H9 (cell line): Measurements from ENCODE around the gene LRRC36. TPM values are rescaled to one million over a fixed set of nuclear protein-coding genes. Genes with fewer than 3 reads are reported as not detected.

Experiments used
- DNase-seq: peaks from one replicate; pipeline ENCODE4 v3.0.0-alpha.2; 2017
- H2AFZ ChIP-seq: one replicate; pipeline ENCODE4 v1.6.1; 2013; ENCODE audit warnings: mild to moderate bottlenecking, low read length, control low read depth, moderate library complexity
- H2AK5ac ChIP-seq: 2 replicates; pipeline ENCODE4 v1.6.1; 2013; ENCODE audit warnings: low read length, control low read depth, mixed read lengths; ENCODE audit not compliant: insufficient read length
- H2BK120ac ChIP-seq: one replicate; pipeline ENCODE4 v1.6.1; 2013; ENCODE audit warnings: low read depth, mild to moderate bottlenecking, low read length, control low read depth, inconsistent platforms; ENCODE audit not compliant: poor library complexity, severe bottlenecking
- H2BK12ac ChIP-seq: 2 replicates; pipeline ENCODE4 v1.6.1; 2013; ENCODE audit warnings: low read length, control low read depth, mixed read lengths, low read depth; ENCODE audit not compliant: insufficient read length
- H2BK15ac ChIP-seq: 2 replicates; pipeline ENCODE4 v1.6.1; 2013; ENCODE audit warnings: low read depth, low read length, control low read depth
- H2BK20ac ChIP-seq: one replicate; pipeline ENCODE4 v1.6.1; 2013; ENCODE audit warnings: low read depth, mild to moderate bottlenecking, low read length, control low read depth, inconsistent platforms; ENCODE audit not compliant: poor library complexity, severe bottlenecking
- H2BK5ac ChIP-seq: 2 replicates; pipeline ENCODE4 v1.6.1; 2013; ENCODE audit warnings: low read length, control low read depth, mixed read lengths; ENCODE audit not compliant: insufficient read length
- H3K14ac ChIP-seq: 2 replicates; pipeline ENCODE4 v1.6.1; 2013; ENCODE audit warnings: low read length, control low read depth; ENCODE audit not compliant: insufficient read depth
- H3K18ac ChIP-seq: 2 replicates; pipeline ENCODE4 v1.6.1; 2013; ENCODE audit warnings: low read depth, mild to moderate bottlenecking, mixed read lengths, low read length, control low read depth; ENCODE audit not compliant: insufficient read length
- H3K23ac ChIP-seq: 2 replicates; pipeline ENCODE4 v1.6.1; 2013; ENCODE audit warnings: low read length, control low read depth, mixed read lengths, low read depth; ENCODE audit not compliant: insufficient read length
- H3K23me2 ChIP-seq: 2 replicates; pipeline ENCODE4 v1.6.1; 2013; ENCODE audit warnings: low read depth, mild to moderate bottlenecking, mixed read lengths, low read length, control low read depth; ENCODE audit not compliant: insufficient read length, poor library complexity, severe bottlenecking
- H3K27ac ChIP-seq: 2 replicates; pipeline ENCODE4 v1.5.1; 2013; ENCODE audit warnings: low read length, control low read depth, mixed read lengths, low read depth; ENCODE audit not compliant: insufficient read length
- H3K27me3 ChIP-seq: 2 replicates; pipeline ENCODE4 v1.6.1; 2013; ENCODE audit warnings: low read length, control low read depth, inconsistent platforms; ENCODE audit not compliant: insufficient read depth
- H3K4ac ChIP-seq: 2 replicates; pipeline ENCODE4 v1.6.1; 2013; ENCODE audit warnings: low read depth, mild to moderate bottlenecking, control low read depth, inconsistent platforms, low read length, moderate library complexity
- H3K4me1 ChIP-seq: 2 replicates; pipeline ENCODE4 v1.6.1; 2013; ENCODE audit warnings: low read length, control low read depth, inconsistent platforms; ENCODE audit not compliant: insufficient read depth
- H3K4me2 ChIP-seq: 2 replicates; pipeline ENCODE4 v1.6.1; 2013; ENCODE audit warnings: low read length, control low read depth, mixed read lengths; ENCODE audit not compliant: insufficient read length, insufficient read depth
- H3K56ac ChIP-seq: 2 replicates; pipeline ENCODE4 v1.6.1; 2013; ENCODE audit warnings: low read depth, mild to moderate bottlenecking, mixed read lengths, low read length, control low read depth; ENCODE audit not compliant: insufficient read length
- H3K79me1 ChIP-seq: 2 replicates; pipeline ENCODE4 v1.6.1; 2013; ENCODE audit warnings: low read depth, mild to moderate bottlenecking, moderate library complexity, low read length, control low read depth, inconsistent platforms; ENCODE audit not compliant: insufficient read depth, poor library complexity, severe bottlenecking
- H3K79me2 ChIP-seq: 2 replicates; pipeline ENCODE4 v1.6.1; 2013; ENCODE audit warnings: low read length, control low read depth, inconsistent platforms; ENCODE audit not compliant: insufficient read depth
- H3K9ac ChIP-seq: 2 replicates; pipeline ENCODE4 v1.6.1; 2013; ENCODE audit warnings: low read length, control low read depth, mixed read lengths; ENCODE audit not compliant: insufficient read length; ENCODE audit errors: extremely low read depth
- H3K9me3 ChIP-seq: one replicate; pipeline ENCODE4 v1.6.1; 2013; ENCODE audit warnings: low read depth, low read length, inconsistent platforms; ENCODE audit not compliant: control insufficient read depth
- H3T11ph ChIP-seq: one replicate; pipeline ENCODE4 v1.6.1; 2013; ENCODE audit warnings: mild to moderate bottlenecking, low read length, control low read depth, inconsistent platforms
- H4K20me1 ChIP-seq: one replicate; pipeline ENCODE4 v1.6.1; 2013; ENCODE audit not compliant: control insufficient read depth, insufficient read length, insufficient read depth
- H4K5ac ChIP-seq: 2 replicates; pipeline ENCODE4 v1.6.1; 2013; ENCODE audit warnings: low read depth, mild to moderate bottlenecking, mixed read lengths, low read length, control low read depth; ENCODE audit not compliant: insufficient read length
- H4K8ac ChIP-seq: replicated peaks from 2 replicates; pipeline ENCODE4 v1.6.1; 2013; ENCODE audit warnings: low read length, control low read depth, mixed read lengths, low read depth; ENCODE audit not compliant: insufficient read length
- H4K91ac ChIP-seq: 2 replicates; pipeline ENCODE4 v1.6.1; 2013; ENCODE audit warnings: low read depth, mild to moderate bottlenecking, moderate library complexity, mixed read lengths, low read length, control low read depth; ENCODE audit not compliant: insufficient read length
- H3K27ac Mint-ChIP-seq, 3 experiments: 2 replicates in 2 of 3; 3 replicates in 1 of 3; pipeline ENCODE4 v1.8.0; 2020 to 2021; ENCODE audit warnings: mixed read lengths in 3 of 3, mild to moderate bottlenecking in 1 of 3, moderate library complexity in 1 of 3
- H3K27me3 Mint-ChIP-seq: 2 replicates; pipeline ENCODE4 v1.8.0; 2021; ENCODE audit warnings: low read depth, mild to moderate bottlenecking, moderate library complexity, mixed read lengths
- H3K36me3 Mint-ChIP-seq, 3 experiments: 2 replicates in 2 of 3; 3 replicates in 1 of 3; pipeline ENCODE4 v1.8.0; 2020 to 2021; ENCODE audit warnings: low read depth in 3 of 3, mixed read lengths in 3 of 3; ENCODE audit not compliant: insufficient read depth in 1 of 3
- H3K4me1 Mint-ChIP-seq, 2 experiments: 2 replicates each; pipeline ENCODE4 v1.8.0; 2020; ENCODE audit warnings: mixed read lengths in 2 of 2
- H3K4me3 Mint-ChIP-seq, 2 experiments: 2 replicates in 1 of 2; 3 replicates in 1 of 2; pipeline ENCODE4 v1.8.0; 2020 to 2021; ENCODE audit warnings: mild to moderate bottlenecking in 2 of 2, mixed read lengths in 2 of 2, moderate library complexity in 1 of 2
- H3K9me3 Mint-ChIP-seq, 2 experiments: 2 replicates in 1 of 2; 3 replicates in 1 of 2; pipeline ENCODE4 v1.8.0; 2020; ENCODE audit warnings: mild to moderate bottlenecking in 2 of 2, mixed read lengths in 2 of 2, moderate library complexity in 1 of 2
- WGBS: extraction: QIAGEN DNeasy Blood & Tissue Kit; methylation state at CpG from one replicate; pipeline ENCODE4 v1.1.7; 2013; ENCODE audit warnings: missing lambda C conversion rate, low lambda C conversion rate, mixed read lengths; ENCODE audit not compliant: insufficient read length; ENCODE audit errors: extremely low coverage; 5-methylcytosine and 5-hydroxymethylcytosine counted together
- total RNA-seq: library from RNA; stranded (reverse); gene quantifications from 2 replicates; pipeline ENCODE4 v1.2.1, GENCODE V29; 2021
- TF ChIP-seq, protein P1 (sequence below): fragments of 200-600 bp; sonication (generic); conservative IDR thresholded peaks from 3 replicates; pipeline ENCODE4 v1.8.0; 2021; ENCODE audit warnings: antibody characterized with exemption, mild to moderate bottlenecking

Gene LRRC36
- total RNA-seq, 1 experiment from 2014 or later, result not detected

DNA sequence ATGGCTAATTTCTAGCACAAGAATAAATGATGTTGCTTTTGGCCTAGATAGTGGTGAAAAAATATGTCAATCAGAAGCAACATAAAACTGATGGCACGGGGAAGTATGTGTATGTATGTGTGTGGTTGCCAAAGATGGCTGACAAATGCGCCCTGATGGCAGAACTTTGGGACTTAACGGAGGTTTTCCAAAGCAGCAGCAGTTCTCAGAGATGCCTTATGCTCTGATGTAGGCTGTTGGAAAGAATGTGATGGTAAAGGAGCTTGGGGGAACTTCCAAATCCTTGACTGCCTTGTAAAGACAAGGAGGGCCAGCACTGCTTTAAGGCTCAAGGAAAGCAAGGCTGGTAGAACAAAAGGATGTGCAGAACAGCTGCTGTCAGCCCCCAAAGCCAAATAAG, 16.1 kb upstream of the LRRC36 start:
- no peaks in the 10 kb centered on the region for H3K4me1 Mint-ChIP-seq
- Histone ChIP-seq H3T11ph (no peak overlapping the region), H2BK15ac (no peak overlapping the region), H3K4me1 (no peaks in the 10 kb centered on the region), H2BK120ac (no peak overlapping the region), H3K27ac (no peak overlapping the region), H3K27me3 (no peaks in the 10 kb centered on the region), H2BK12ac (no peak overlapping the region), H3K14ac (no peak overlapping the region), H3K9ac (no peak overlapping the region), H2BK20ac (no peak overlapping the region), H4K8ac (no peak overlapping the region), H4K91ac (no peak overlapping the region), H4K5ac (no peak overlapping the region), H3K79me1 (no peaks in the 10 kb centered on the region), H2AK5ac (no peak overlapping the region), H3K4me2 (no peak overlapping the region), H3K79me2 (no peaks in the 10 kb centered on the region), H3K23me2 (no peaks in the 10 kb centered on the region), H4K20me1 (no peaks in the 10 kb centered on the region), H3K18ac (no peak overlapping the region), H3K56ac (no peak overlapping the region), H2BK5ac (no peak overlapping the region), H2AFZ (no peak overlapping the region), H3K4ac (no peak overlapping the region), H3K23ac (no peak overlapping the region), H3K9me3 (no peaks in the 10 kb centered on the region)
- H3K9me3 Mint-ChIP-seq, result no peaks in the 10 kb centered on the region
- no peak for DNase-seq
- no peaks in the 10 kb centered on the region for H3K36me3 Mint-ChIP-seq
- whole genome bisulfite sequencing, result no CpG with 5 or more reads among the region's 3 CpGs
- no peak overlapping the region for H3K4me3 Mint-ChIP-seq
- TF ChIP-seq, protein P1, sequence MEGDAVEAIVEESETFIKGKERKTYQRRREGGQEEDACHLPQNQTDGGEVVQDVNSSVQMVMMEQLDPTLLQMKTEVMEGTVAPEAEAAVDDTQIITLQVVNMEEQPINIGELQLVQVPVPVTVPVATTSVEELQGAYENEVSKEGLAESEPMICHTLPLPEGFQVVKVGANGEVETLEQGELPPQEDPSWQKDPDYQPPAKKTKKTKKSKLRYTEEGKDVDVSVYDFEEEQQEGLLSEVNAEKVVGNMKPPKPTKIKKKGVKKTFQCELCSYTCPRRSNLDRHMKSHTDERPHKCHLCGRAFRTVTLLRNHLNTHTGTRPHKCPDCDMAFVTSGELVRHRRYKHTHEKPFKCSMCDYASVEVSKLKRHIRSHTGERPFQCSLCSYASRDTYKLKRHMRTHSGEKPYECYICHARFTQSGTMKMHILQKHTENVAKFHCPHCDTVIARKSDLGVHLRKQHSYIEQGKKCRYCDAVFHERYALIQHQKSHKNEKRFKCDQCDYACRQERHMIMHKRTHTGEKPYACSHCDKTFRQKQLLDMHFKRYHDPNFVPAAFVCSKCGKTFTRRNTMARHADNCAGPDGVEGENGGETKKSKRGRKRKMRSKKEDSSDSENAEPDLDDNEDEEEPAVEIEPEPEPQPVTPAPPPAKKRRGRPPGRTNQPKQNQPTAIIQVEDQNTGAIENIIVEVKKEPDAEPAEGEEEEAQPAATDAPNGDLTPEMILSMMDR, result no peak
- peaks cover 32% of the 10 kb centered on the region for H3K27me3 Mint-ChIP-seq
- H3K27ac Mint-ChIP-seq, result no peak overlapping the region
